ENCODE results near the gene ZXDC. TPM values are rescaled to one million over a fixed set of nuclear protein-coding genes. Genes with fewer than 3 reads are reported as not detected.
A peak's percentile ranks its signal among the peaks of the same experiment; 100 is the strongest.

ZXDC gene, protein sequence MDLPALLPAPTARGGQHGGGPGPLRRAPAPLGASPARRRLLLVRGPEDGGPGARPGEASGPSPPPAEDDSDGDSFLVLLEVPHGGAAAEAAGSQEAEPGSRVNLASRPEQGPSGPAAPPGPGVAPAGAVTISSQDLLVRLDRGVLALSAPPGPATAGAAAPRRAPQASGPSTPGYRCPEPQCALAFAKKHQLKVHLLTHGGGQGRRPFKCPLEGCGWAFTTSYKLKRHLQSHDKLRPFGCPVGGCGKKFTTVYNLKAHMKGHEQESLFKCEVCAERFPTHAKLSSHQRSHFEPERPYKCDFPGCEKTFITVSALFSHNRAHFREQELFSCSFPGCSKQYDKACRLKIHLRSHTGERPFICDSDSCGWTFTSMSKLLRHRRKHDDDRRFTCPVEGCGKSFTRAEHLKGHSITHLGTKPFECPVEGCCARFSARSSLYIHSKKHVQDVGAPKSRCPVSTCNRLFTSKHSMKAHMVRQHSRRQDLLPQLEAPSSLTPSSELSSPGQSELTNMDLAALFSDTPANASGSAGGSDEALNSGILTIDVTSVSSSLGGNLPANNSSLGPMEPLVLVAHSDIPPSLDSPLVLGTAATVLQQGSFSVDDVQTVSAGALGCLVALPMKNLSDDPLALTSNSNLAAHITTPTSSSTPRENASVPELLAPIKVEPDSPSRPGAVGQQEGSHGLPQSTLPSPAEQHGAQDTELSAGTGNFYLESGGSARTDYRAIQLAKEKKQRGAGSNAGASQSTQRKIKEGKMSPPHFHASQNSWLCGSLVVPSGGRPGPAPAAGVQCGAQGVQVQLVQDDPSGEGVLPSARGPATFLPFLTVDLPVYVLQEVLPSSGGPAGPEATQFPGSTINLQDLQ
- total RNA-seq = 36.8 TPM

DNA sequence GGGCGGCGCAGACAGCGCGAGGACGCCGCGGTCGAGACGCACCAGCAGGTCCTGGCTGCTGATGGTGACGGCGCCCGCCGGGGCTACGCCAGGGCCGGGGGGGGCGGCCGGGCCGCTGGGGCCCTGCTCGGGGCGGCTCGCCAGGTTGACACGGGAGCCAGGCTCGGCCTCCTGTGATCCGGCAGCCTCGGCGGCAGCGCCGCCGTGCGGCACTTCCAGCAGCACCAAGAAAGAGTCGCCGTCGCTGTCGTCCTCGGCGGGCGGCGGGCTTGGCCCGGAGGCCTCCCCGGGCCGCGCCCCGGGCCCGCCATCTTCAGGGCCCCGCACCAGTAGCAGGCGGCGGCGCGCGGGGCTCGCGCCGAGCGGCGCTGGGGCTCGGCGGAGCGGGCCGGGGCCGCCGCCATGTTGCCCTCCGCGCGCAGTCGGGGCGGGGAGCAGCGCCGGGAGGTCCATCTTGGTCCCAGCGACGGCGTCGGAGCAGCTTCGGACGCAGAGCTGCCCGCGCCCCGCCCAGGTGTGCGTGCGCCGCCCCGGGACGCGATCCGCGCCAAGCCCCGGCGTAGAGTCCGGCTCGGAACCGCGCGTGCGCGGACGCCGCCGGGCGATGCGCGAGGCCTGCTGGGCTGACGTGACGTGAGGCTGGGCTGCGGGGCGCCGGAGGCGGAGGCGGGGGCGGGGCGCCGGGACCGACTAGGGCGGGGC lies at the start of gene ZXDC:
ZXDC (minus strand) TSS at position 479 of the 702 bp plus-strand sequence; CDS start at position 453, 26 bp downstream.
- intact Hi-C loops (cut with DNase I) = loop anchor here (10.0 kb wide), 1 partner anchor 121 kb away; the partner anchor contains the start of gene KLF15
- Histone ChIP-seq H3K4me3 (peak within 1 kb of the TSS; percentile 74 to 88), H3K4me1 (peaks cover 51% of the 10 kb centered on the region), H3K27me3 (no peaks in the 10 kb centered on the region), H3K9me3 (no peaks in the 10 kb centered on the region), H3K27ac (peak within 1 kb of the TSS; percentile 90), H3K36me3 (peaks cover 0 to 10% of the 10 kb centered on the region in 2 donors)
- DNase-seq (ENCODE audit: extremely low spot score in 2 of 2) = no peak
- no peak for TF ChIP-seq CTCF (IDR thresholded peaks at IDR 0.05)
- TF ChIP-seq POLR2AphosphoS5 (IDR thresholded peaks at IDR 0.05; ENCODE audit: insufficient read depth in 1 of 2, low read depth in 1 of 2) = no peak
- peak in 1 of 2 donors; percentile 88 for TF ChIP-seq POLR2A (IDR thresholded peaks at IDR 0.05)

GRCh38 chr3:126525091-126525852 lies 49.6 kb upstream of the ZXDC start:
- DNase-seq (ENCODE audit: extremely low spot score in 2 of 2) = no peak
- intact Hi-C loops (cut with DNase I) = no loop called here
- no peak overlapping the region for H3K4me3 ChIP-seq

GRCh38 chr3:126524429-126524988 lies 48.8 kb upstream of the ZXDC start:
- intact Hi-C loops (cut with DNase I) = no loop called here
- no peak for DNase-seq (ENCODE audit: extremely low spot score in 2 of 2)
- no peaks in the 10 kb centered on the region for H3K27me3 ChIP-seq
- TF ChIP-seq POLR2AphosphoS5 (IDR thresholded peaks at IDR 0.05; ENCODE audit: insufficient read depth in 1 of 2, low read depth in 1 of 2) (no peak), POLR2A (IDR thresholded peaks at IDR 0.05) (no peak), CTCF (IDR thresholded peaks at IDR 0.05) (no peak)
- no peak overlapping the region for H3K27ac ChIP-seq
- H3K4me1 ChIP-seq = peaks cover 13% of the 10 kb centered on the region
- H3K9me3 ChIP-seq = no peaks in the 10 kb centered on the region
- H3K4me3 ChIP-seq = peak overlapping the region; percentile 10 to 26
- H3K36me3 ChIP-seq = no peaks in the 10 kb centered on the region

More at GRCh38 chr3:126525091-126525852, 49.6 kb upstream of the ZXDC start:
- Histone ChIP-seq H3K4me1 (peaks cover 13% of the 10 kb centered on the region), H3K9me3 (no peaks in the 10 kb centered on the region), H3K27ac (no peak overlapping the region), H3K36me3 (no peaks in the 10 kb centered on the region), H3K27me3 (no peaks in the 10 kb centered on the region)
- TF ChIP-seq POLR2A (IDR thresholded peaks at IDR 0.05) (no peak), CTCF (IDR thresholded peaks at IDR 0.05) (no peak), POLR2AphosphoS5 (IDR thresholded peaks at IDR 0.05; ENCODE audit: insufficient read depth in 1 of 2, low read depth in 1 of 2) (no peak)

DNA sequence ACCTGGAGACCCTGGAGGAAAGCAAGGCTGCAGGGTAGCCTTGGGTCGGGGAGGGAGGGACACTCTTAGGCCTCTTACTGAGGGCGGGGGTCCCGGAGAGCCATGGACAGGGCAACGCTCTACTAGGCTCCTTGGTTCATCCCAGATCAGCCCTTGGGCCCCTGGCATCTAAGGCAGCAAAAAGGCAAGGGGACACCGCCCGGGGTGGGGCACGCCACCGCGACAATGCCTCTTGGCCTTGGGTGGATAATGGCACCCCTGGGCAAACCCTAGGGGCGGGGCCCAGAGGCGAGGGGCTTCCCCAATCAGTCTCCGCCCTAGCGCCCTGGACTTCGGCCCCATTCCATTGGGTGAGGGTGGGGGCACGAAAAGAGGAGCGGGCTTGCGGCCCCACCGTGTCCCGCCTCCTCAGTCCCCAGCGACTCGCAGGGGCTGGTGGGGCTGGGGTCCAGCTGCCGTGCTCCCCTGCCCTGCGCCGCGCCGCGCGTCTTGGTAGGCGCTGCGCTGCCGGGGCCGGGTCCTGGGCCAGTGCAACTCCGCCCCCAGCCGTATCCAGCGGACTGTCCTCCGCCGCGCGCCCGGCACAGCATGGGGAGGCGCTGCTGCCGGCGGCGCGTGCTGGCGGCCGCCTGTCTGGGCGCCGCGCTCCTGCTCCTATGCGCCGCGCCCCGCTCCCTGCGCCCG lies 48.2 kb upstream of the ZXDC start, which contains the start of gene CHST13:
CHST13 (plus strand) TSS at position 411 of the 684 bp plus-strand sequence; CDS start at position 589, 178 bp downstream.
- TF ChIP-seq POLR2A (IDR thresholded peaks at IDR 0.05) (no peak), CTCF (IDR thresholded peaks at IDR 0.05) (no peak), POLR2AphosphoS5 (IDR thresholded peaks at IDR 0.05; ENCODE audit: insufficient read depth in 1 of 2, low read depth in 1 of 2) (no peak)
- Histone ChIP-seq H3K4me3 (peak within 1 kb of the TSS; percentile 10 to 26), H3K4me1 (peaks cover 13% of the 10 kb centered on the region), H3K27me3 (no peaks in the 10 kb centered on the region), H3K9me3 (no peaks in the 10 kb centered on the region), H3K27ac (no peak within 1 kb of the TSS), H3K36me3 (no peaks in the 10 kb centered on the region)
- no peak for DNase-seq (ENCODE audit: extremely low spot score in 2 of 2)
- intact Hi-C loops (cut with DNase I) = no loop called here
